Nephron progenitor cell (in vitro differentiated cells): ENCODE results near the gene CCDC57.

Source experiments
- DNase-seq: peaks from one replicate; pipeline ENCODE4 v3.0.0; 2021
- H3K27ac Mint-ChIP-seq: 2 replicates; pipeline ENCODE4 v1.8.0; 2021; ENCODE audit warnings: mild to moderate bottlenecking, moderate library complexity, mixed read lengths
- H3K27me3 Mint-ChIP-seq: 2 replicates; pipeline ENCODE4 v1.8.0; 2021; ENCODE audit warnings: mild to moderate bottlenecking, low read depth, mixed read lengths; ENCODE audit not compliant: poor library complexity
- H3K36me3 Mint-ChIP-seq: 2 replicates; pipeline ENCODE4 v1.8.0; 2021; ENCODE audit warnings: low read depth, mixed read lengths
- H3K4me1 Mint-ChIP-seq: 2 replicates; pipeline ENCODE4 v1.8.0; 2021; ENCODE audit warnings: mixed read lengths
- H3K4me3 Mint-ChIP-seq: 2 replicates; pipeline ENCODE4 v1.8.0; 2021; ENCODE audit warnings: mild to moderate bottlenecking, moderate library complexity, mixed read lengths
- H3K9me3 Mint-ChIP-seq: 2 replicates; pipeline ENCODE4 v1.8.0; 2021; ENCODE audit warnings: mild to moderate bottlenecking, moderate library complexity, mixed read lengths
- TF ChIP-seq, protein P1 (sequence below): fragments of 200-600 bp; sonication (generic); IDR thresholded peaks from 2 replicates; pipeline ENCODE4 v1.5.0; 2021; ENCODE audit warnings: antibody characterized with exemption

Gene CCDC57

DNA sequence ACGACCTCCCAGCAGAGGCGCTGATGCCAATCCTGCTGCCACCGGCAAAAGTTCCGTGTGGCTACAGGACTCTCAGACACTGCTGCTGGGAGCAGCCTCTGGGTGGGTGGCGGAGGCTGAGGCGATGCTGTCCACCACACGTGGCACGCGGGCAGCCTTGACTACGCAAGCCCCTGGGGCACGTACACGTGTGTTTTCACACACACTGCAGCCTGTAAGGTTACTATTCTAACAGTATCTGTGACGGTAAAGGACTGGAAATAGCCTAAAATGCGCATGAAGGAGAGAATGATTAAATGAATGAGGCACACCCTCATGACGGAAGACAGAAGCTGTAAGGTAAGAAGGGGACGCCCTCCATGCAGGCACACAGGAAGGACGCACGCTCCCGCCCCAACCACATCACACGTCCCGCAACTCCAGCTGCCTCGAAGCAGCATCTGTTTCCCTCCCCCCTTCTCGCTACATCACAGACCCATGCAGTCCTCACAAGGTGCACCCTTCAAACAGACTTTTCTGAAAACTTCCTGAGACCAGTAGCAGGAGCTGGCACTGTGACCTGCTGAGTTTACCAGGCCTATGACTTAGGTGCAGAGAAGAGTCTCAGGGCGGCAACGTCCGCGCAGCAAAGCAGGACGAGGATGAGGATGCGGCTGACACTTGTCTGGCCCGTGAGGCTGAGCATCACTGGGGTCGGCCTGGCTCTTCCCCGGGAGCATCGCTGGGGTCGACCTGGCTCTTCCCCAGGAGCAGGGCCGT, 85.9 kb downstream of the CCDC57 start:
- Mint-ChIP-seq H3K4me3 (no peak overlapping the region), H3K36me3 (peaks cover 37% of the 10 kb centered on the region), H3K27ac (no peak overlapping the region), H3K4me1 (peaks cover 11% of the 10 kb centered on the region), H3K27me3 (no peaks in the 10 kb centered on the region), H3K9me3 (no peaks in the 10 kb centered on the region)
- TF ChIP-seq, protein P1, sequence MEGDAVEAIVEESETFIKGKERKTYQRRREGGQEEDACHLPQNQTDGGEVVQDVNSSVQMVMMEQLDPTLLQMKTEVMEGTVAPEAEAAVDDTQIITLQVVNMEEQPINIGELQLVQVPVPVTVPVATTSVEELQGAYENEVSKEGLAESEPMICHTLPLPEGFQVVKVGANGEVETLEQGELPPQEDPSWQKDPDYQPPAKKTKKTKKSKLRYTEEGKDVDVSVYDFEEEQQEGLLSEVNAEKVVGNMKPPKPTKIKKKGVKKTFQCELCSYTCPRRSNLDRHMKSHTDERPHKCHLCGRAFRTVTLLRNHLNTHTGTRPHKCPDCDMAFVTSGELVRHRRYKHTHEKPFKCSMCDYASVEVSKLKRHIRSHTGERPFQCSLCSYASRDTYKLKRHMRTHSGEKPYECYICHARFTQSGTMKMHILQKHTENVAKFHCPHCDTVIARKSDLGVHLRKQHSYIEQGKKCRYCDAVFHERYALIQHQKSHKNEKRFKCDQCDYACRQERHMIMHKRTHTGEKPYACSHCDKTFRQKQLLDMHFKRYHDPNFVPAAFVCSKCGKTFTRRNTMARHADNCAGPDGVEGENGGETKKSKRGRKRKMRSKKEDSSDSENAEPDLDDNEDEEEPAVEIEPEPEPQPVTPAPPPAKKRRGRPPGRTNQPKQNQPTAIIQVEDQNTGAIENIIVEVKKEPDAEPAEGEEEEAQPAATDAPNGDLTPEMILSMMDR = no peak
- DNase-seq = no peak

DNA sequence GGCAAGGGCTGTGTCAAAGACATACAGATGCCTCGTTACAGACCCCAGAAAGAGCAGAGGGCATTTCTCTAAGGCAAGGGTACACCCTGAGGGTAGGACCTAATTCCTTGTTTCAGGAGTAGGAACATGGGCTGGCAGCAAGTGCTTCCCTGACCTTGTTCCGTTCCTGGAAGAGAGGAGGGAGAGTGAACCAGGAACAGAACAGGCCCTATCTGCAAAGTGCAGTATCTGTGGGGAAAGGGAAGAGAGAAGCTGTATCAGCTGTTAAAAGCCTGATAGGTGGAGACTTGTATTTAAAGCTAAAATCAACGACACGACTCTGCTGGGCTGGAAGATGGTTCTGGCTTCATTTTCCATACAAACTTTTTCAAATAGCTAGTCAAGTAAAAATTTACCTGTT, 88.5 kb downstream of the CCDC57 start:
- TF ChIP-seq, protein P1 = no peak
- no peaks in the 10 kb centered on the region for H3K27me3 Mint-ChIP-seq
- H3K9me3 Mint-ChIP-seq = no peaks in the 10 kb centered on the region
- no peak overlapping the region for H3K4me3 Mint-ChIP-seq
- peaks cover 26% of the 10 kb centered on the region for H3K4me1 Mint-ChIP-seq
- H3K27ac Mint-ChIP-seq = peak overlapping the region; percentile 64
- H3K36me3 Mint-ChIP-seq = peaks cover 37% of the 10 kb centered on the region
- no peak for DNase-seq

DNA sequence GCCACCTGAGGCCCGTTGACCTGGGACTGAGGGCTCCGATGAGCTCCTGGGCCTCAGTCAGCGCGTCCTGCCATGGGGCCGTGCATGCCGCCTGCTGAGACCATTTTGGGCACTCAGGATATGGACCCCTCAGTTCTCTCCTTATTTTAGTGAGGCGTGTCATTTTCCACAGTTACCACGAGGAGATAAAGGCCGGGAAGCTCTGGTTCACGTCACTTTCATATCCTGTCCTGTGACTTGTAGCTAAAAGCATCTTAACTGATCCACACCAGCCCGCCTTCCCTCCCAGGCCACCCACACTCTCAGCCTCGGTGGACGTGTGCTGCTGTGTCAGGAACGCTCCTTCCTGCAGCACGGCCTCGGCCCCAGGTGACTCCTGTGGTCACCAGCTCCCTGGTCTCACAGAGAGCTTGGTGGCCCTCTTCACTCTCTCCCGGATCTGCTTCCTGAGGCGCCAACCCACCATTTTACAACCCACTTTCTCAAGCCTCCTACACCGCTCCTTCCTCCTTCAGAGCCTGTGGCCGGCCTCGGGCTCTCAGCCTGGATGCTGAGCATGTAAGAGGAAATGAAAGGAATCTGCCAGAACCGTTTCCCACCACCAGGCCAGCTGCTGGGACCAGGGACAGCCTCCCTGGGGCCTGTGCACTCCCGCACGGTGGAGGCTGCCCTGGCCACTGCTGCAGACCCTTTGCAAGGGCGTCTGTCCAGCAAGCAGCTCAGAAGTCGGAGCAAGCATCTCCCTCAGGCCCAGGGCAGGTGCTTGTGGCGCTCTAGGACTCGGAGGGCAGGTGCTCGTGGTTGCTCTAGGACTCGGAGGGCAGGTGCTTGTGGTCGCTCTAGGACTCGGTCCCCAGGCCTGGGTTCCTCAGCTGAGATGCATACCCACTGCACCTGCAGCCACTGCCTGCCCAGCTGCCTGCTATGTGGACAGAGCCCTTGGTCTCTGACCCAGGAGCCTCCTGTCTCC, 90.7 kb downstream of the CCDC57 start:
- peaks cover 37% of the 10 kb centered on the region for H3K36me3 Mint-ChIP-seq
- H3K4me3 Mint-ChIP-seq = peak overlapping the region; percentile 23
- no peaks in the 10 kb centered on the region for H3K27me3 Mint-ChIP-seq
- TF ChIP-seq, protein P1 = no peak
- H3K27ac Mint-ChIP-seq = peak overlapping the region; percentile 94
- no peaks in the 10 kb centered on the region for H3K9me3 Mint-ChIP-seq
- peaks cover 48% of the 10 kb centered on the region for H3K4me1 Mint-ChIP-seq
- no peak for DNase-seq

DNA sequence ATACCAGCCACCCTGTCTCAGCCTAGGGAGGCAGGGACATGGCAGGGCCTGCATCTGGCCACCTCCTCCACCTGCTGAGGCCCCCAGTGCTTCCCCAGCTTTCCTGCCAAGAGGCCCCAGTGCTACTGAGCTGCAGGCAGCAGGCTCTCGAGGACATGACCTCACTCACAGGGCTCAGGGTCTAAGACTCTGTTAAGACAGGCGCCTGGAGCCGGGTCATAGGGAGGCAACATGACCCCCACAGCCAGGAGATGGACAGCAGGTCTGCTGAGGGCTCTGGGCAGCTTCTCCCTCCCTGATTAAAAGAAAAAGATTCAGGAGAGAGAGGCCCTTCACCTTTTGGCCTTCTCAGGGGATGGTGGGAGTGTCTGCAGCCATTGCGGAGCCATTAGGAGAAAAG, 91.4 kb downstream of the CCDC57 start:
- Mint-ChIP-seq H3K27me3 (no peaks in the 10 kb centered on the region), H3K27ac (peak overlapping the region; percentile 94), H3K4me1 (peaks cover 55% of the 10 kb centered on the region), H3K36me3 (peaks cover 30% of the 10 kb centered on the region), H3K4me3 (no peak overlapping the region), H3K9me3 (no peaks in the 10 kb centered on the region)
- no peak for DNase-seq
- TF ChIP-seq, protein P1 = no peak

DNA sequence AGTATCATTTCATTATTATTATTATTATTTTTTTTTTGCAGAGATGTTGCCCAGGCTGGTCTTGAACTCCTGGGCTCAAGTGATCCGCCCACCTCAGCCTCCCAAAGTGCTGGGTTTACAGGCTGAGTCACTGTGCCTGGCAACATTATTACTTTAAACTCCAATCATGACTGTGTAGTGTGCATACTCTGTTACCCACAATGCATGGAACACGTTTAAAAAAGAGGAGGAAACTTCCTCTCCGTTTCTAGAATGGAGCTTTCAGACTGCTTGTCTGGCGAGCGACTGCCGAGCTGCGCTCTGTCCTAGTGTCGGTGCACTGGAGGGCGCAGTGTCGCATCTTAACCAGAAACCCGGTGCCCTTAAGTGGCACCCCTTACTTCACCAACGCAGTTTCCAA, 92.5 kb downstream of the CCDC57 start:
- Mint-ChIP-seq H3K27me3 (no peaks in the 10 kb centered on the region), H3K4me3 (no peak overlapping the region), H3K9me3 (no peaks in the 10 kb centered on the region), H3K36me3 (peaks cover 21% of the 10 kb centered on the region), H3K4me1 (peaks cover 55% of the 10 kb centered on the region), H3K27ac (no peak overlapping the region)
- no peak for DNase-seq
- TF ChIP-seq, protein P1 = no peak
